ENCODE measurements around the gene ELL. TPM values are rescaled to one million over a fixed set of nuclear protein-coding genes. Genes with fewer than 3 reads are reported as not detected.
"Not testable (repeated sequence)": the region's sequence is repeated elsewhere in the genome, so short reads cannot be mapped to it uniquely, and the experiment has no call there.

ELL gene
- total RNA-seq, 2 donors from 2014 or later, result 23.7 to 41.8 TPM

GRCh38 chr19:18540200-18540599 lies 18.3 kb upstream of the ELL start:
- not testable (repeated sequence) for H3K4me3 Mint-ChIP-seq; H3K27ac Mint-ChIP-seq; H3K9me3 Mint-ChIP-seq; ATAC-seq (replicated peaks); H3K4me1 Mint-ChIP-seq; H3K27me3 Mint-ChIP-seq
- H3K36me3 Mint-ChIP-seq (ENCODE audit: low read depth), result peaks cover 80% of the 10 kb centered on the region

- Mint-ChIP-seq H3K27me3 (no peaks in the 10 kb centered on the region), H3K4me3 (no peak overlapping the region), H3K9me3 (no peaks in the 10 kb centered on the region), H3K4me1 (peaks cover 6% of the 10 kb centered on the region), H3K36me3 (ENCODE audit: low read depth) (peaks cover 89% of the 10 kb centered on the region), H3K27ac (no peak overlapping the region)
- ATAC-seq (replicated peaks), result no peak
Measured at GRCh38 chr19:18539372-18539771, 17.5 kb upstream of the ELL start.

GRCh38 chr19:18538115-18538514 lies 16.2 kb upstream of the ELL start:
- H3K27ac Mint-ChIP-seq, result no peak overlapping the region
- peaks cover 96% of the 10 kb centered on the region for H3K36me3 Mint-ChIP-seq (ENCODE audit: low read depth)
- no peak for ATAC-seq (replicated peaks)
- no peaks in the 10 kb centered on the region for H3K9me3 Mint-ChIP-seq
- no peaks in the 10 kb centered on the region for H3K27me3 Mint-ChIP-seq
- no peak overlapping the region for H3K4me3 Mint-ChIP-seq
- H3K4me1 Mint-ChIP-seq, result peaks cover 6% of the 10 kb centered on the region

- Mint-ChIP-seq H3K4me3 (no peak overlapping the region), H3K27ac (no peak overlapping the region), H3K9me3 (no peaks in the 10 kb centered on the region), H3K4me1 (peaks cover 6% of the 10 kb centered on the region), H3K27me3 (no peaks in the 10 kb centered on the region), H3K36me3 (ENCODE audit: low read depth) (peaks cover 99% of the 10 kb centered on the region)
- no peak for ATAC-seq (replicated peaks)
Measured at GRCh38 chr19:18537431-18537830, 15.6 kb upstream of the ELL start.

GRCh38 chr19:18536475-18536874 lies 14.6 kb upstream of the ELL start:
- H3K27me3 Mint-ChIP-seq, result no peaks in the 10 kb centered on the region
- H3K4me1 Mint-ChIP-seq, result peaks cover 5% of the 10 kb centered on the region
- H3K4me3 Mint-ChIP-seq, result no peak overlapping the region
- no peaks in the 10 kb centered on the region for H3K9me3 Mint-ChIP-seq
- no peak overlapping the region for H3K27ac Mint-ChIP-seq
- H3K36me3 Mint-ChIP-seq (ENCODE audit: low read depth), result peaks cover 96% of the 10 kb centered on the region
- ATAC-seq (replicated peaks), result no peak

GRCh38 chr19:18533058-18533457 lies 11.2 kb upstream of the ELL start:
- Mint-ChIP-seq H3K4me1 (no peaks in the 10 kb centered on the region), H3K27me3 (no peaks in the 10 kb centered on the region), H3K4me3 (no peak overlapping the region), H3K27ac (no peak overlapping the region), H3K36me3 (ENCODE audit: low read depth) (peaks cover 61% of the 10 kb centered on the region), H3K9me3 (no peaks in the 10 kb centered on the region)
- ATAC-seq (replicated peaks), result no peak

GRCh38 chr19:18532168-18532890 lies 10.5 kb upstream of the ELL start:
- H3K4me3 Mint-ChIP-seq, result no peak overlapping the region
- H3K9me3 Mint-ChIP-seq, result no peaks in the 10 kb centered on the region
- no peak overlapping the region for H3K27ac Mint-ChIP-seq
- no peak for ATAC-seq (replicated peaks)
- H3K27me3 Mint-ChIP-seq, result no peaks in the 10 kb centered on the region
- no peaks in the 10 kb centered on the region for H3K4me1 Mint-ChIP-seq
- peaks cover 54% of the 10 kb centered on the region for H3K36me3 Mint-ChIP-seq (ENCODE audit: low read depth)

- H3K9me3 Mint-ChIP-seq, result no peaks in the 10 kb centered on the region
- H3K4me1 Mint-ChIP-seq, result no peaks in the 10 kb centered on the region
- no peak overlapping the region for H3K27ac Mint-ChIP-seq
- H3K36me3 Mint-ChIP-seq (ENCODE audit: low read depth), result peaks cover 46% of the 10 kb centered on the region
- no peak for ATAC-seq (replicated peaks)
- H3K27me3 Mint-ChIP-seq, result no peaks in the 10 kb centered on the region
- no peak overlapping the region for H3K4me3 Mint-ChIP-seq
Measured at GRCh38 chr19:18531485-18531884, 9.6 kb upstream of the ELL start.

GRCh38 chr19:18529782-18530181 lies 7.9 kb upstream of the ELL start:
- ATAC-seq (replicated peaks), result peak; percentile 29
- H3K9me3 Mint-ChIP-seq, result no peaks in the 10 kb centered on the region
- H3K27ac Mint-ChIP-seq, result no peak overlapping the region
- no peak overlapping the region for H3K4me3 Mint-ChIP-seq
- peaks cover 29% of the 10 kb centered on the region for H3K36me3 Mint-ChIP-seq (ENCODE audit: low read depth)
- H3K27me3 Mint-ChIP-seq, result no peaks in the 10 kb centered on the region
- H3K4me1 Mint-ChIP-seq, result no peaks in the 10 kb centered on the region

GRCh38 chr19:18526316-18526715 lies 4.4 kb upstream of the ELL start:
- Mint-ChIP-seq H3K27me3 (no peaks in the 10 kb centered on the region), H3K4me3 (no peak overlapping the region), H3K36me3 (ENCODE audit: low read depth) (peaks cover 7% of the 10 kb centered on the region), H3K9me3 (no peaks in the 10 kb centered on the region), H3K27ac (no peak overlapping the region), H3K4me1 (no peaks in the 10 kb centered on the region)
- no peak for ATAC-seq (replicated peaks)

GRCh38 chr19:18523841-18524240 lies 2.0 kb upstream of the ELL start:
- Mint-ChIP-seq H3K4me3 (peak overlapping the region; percentile 89), H3K9me3 (no peaks in the 10 kb centered on the region), H3K4me1 (no peaks in the 10 kb centered on the region), H3K27me3 (no peaks in the 10 kb centered on the region), H3K27ac (peak overlapping the region; percentile 91), H3K36me3 (ENCODE audit: low read depth) (peaks cover 29% of the 10 kb centered on the region)
- ATAC-seq (replicated peaks), result no peak

- not testable (repeated sequence) for H3K9me3 Mint-ChIP-seq; H3K4me1 Mint-ChIP-seq; H3K27me3 Mint-ChIP-seq; ATAC-seq (replicated peaks)
- H3K4me3 Mint-ChIP-seq, result peak overlapping the region; percentile 89
- peak overlapping the region; percentile 91 for H3K27ac Mint-ChIP-seq
- peaks cover 32% of the 10 kb centered on the region for H3K36me3 Mint-ChIP-seq (ENCODE audit: low read depth)
Measured at GRCh38 chr19:18522862-18523440, 1.1 kb upstream of the ELL start.

- no peaks in the 10 kb centered on the region for H3K4me1 Mint-ChIP-seq
- H3K9me3 Mint-ChIP-seq, result no peaks in the 10 kb centered on the region
- H3K36me3 Mint-ChIP-seq (ENCODE audit: low read depth), result peaks cover 32% of the 10 kb centered on the region
- H3K27ac Mint-ChIP-seq, result peak overlapping the region; percentile 91
- peak overlapping the region; percentile 89 for H3K4me3 Mint-ChIP-seq
- peak; percentile 92 for ATAC-seq (replicated peaks)
- no peaks in the 10 kb centered on the region for H3K27me3 Mint-ChIP-seq
Measured at GRCh38 chr19:18522124-18522861, 423 bp upstream of the ELL start.

GRCh38 chr19:18520848-18521691 lies 800 bp downstream of the ELL start:
- Mint-ChIP-seq H3K4me3 (peak overlapping the region; percentile 89), H3K27me3 (no peaks in the 10 kb centered on the region), H3K36me3 (ENCODE audit: low read depth) (peaks cover 36% of the 10 kb centered on the region), H3K4me1 (peaks cover 5% of the 10 kb centered on the region), H3K9me3 (no peaks in the 10 kb centered on the region), H3K27ac (peak overlapping the region; percentile 92)
- ATAC-seq (replicated peaks), result no peak

All from activated T-helper 17 cell treated with anti-CD3 and anti-CD28 coated beads, Interleukin-2, amount 50 U/mL, for 72 hours (primary cell).